Tongue (tissue), 3 donors: Measurements from ENCODE around the gene SUPT6H. TPM values are rescaled to one million over a fixed set of nuclear protein-coding genes. Genes with fewer than 3 reads are reported as not detected.

Source experiments
- DNase-seq: peaks from one replicate; pipeline ENCODE4 v3.0.0-alpha.2; 2015
- small RNA-seq: library from RNA; depleted of rRNA; stranded (forward); fragments of <200 nt; gene quantifications from one replicate; pipeline ENCODE3, GENCODE V24; 2014; ENCODE audit warnings: low replicate concordance
- total RNA-seq: library from RNA; depleted of rRNA; stranded (reverse); fragments of >200 nt; gene quantifications from one replicate; pipeline ENCODE4 v1.2.3, GENCODE V29; 2014

SUPT6H gene
- total RNA-seq, 1 donor from 2014 or later = 51.7 TPM

DNA sequence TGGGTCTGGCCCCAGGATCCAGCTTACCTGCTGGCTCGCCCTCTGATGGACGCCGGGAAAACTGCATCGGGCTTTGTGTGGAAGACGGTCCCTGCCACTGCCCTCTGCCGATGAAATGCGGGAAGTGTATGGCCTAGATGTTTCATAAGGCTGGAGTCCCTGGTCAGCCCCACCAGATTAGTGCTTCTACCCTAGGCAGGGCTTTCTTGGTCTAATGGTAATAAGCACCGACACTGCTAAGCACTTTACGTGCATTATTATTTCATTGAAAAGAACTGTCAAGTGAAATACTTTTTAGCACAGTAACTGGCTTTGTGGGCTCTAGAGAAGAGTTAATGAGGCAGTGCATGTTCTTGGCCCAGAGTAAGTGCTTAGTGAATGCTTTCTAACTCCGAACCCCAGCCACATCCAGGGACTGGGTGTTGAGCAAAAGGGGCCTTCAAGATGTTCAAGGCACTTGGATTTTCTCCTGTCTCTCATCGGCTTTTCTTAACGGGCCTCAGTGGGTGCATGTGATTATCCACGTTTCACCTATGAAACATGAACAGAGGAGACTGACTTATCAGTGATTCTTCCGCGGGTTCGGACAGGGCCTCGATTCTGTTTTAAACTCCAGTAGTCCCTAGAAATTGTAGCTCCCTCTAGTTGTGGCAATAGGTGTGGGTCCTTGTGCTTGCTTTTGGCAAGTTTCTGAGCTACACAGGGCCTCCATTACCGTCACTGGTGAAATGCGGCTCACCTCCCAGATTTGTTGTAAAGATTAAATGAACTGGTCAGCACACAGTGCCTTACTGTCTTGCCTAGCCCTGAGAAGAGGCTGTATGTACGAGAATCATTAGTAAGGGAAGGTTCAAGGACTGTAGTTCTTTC is 88.4 kb downstream of the SUPT6H start:
- DNase-seq = peak; percentile 97

DNA sequence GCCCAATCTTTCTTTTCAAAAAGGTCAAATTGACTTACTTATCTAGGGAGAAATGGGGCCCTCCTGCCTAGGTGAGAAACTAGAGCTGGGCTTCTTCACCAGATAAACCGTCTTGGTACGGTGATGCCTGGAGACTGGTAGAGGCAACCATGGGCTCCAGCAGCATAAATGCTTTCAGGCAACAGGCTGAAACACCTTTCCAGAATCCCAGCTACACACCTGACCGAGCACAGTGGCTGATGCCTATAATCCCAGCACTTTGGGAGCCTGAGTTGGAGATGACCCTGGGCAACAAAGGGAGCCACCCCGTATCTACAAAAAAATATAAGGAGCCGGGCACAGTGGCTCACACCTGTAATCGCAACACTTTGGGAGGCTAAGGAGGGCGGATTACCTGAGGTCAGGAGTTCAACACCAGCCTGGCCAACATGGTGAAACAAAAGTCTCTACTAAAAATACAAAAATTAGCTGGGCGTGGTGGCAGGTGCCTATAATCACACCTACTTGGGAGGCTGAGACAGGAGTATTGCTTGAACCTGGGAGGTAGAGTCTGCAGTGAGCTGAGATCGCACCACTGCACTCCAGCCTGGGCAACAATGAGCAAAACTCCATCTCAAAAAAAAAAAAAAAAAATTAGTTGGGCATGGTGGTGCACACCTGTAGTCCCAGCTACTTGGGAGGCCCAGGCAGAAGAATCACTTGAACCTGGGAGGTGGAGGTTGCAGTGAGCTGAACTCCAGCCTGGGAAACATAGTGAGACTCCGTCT is 89.8 kb downstream of the SUPT6H start:
- DNase-seq = no peak

Small RNAs within 50 kb of the gene (small RNA-seq; reads per million reads assigned to genes)
- not detected for gene SNORD42A
- gene SNORD42B = 0.10 reads per million
- gene SNORD4A = not detected
- gene SNORD4B = not detected

Other genes starting within 250 kb of the SUPT6H start
- gene SLC13A2, start 188.6 kb upstream of the SUPT6H start, total RNA-seq = 1.1 TPM
- gene FOXN1, start 155.9 kb upstream of the SUPT6H start, total RNA-seq = 0.21 TPM
- gene UNC119, start 109.6 kb upstream of the SUPT6H start, total RNA-seq = 15.1 TPM
- 52.4 TPM for gene PIGS, start 90.7 kb upstream of the SUPT6H start, total RNA-seq
- 10.7 TPM for gene ALDOC, start 85.3 kb upstream of the SUPT6H start, total RNA-seq
- gene SPAG5, start 63.2 kb upstream of the SUPT6H start, total RNA-seq = 12.0 TPM
- gene RSKR, start 48.0 kb upstream of the SUPT6H start, total RNA-seq = 6.9 TPM
- 104 TPM for gene BLTP2, start 17.0 kb upstream of the SUPT6H start, total RNA-seq
- gene SDF2, start 299 bp upstream of the SUPT6H start, total RNA-seq = 41.4 TPM
- gene PROCA1, start 49.7 kb downstream of the SUPT6H start, total RNA-seq = 0.21 TPM
- gene RAB34, start 55.7 kb downstream of the SUPT6H start, total RNA-seq = 78.9 TPM
- gene RPL23A, start 57.8 kb downstream of the SUPT6H start, total RNA-seq = 554 TPM
- gene TLCD1, start 64.0 kb downstream of the SUPT6H start, total RNA-seq = not detected
- gene NEK8, start 66.6 kb downstream of the SUPT6H start, total RNA-seq = 4.1 TPM
- 18.6 TPM for gene TRAF4, start 81.8 kb downstream of the SUPT6H start, total RNA-seq
- gene FAM222B, start 180.6 kb downstream of the SUPT6H start, total RNA-seq = 3.2 TPM
- gene ERAL1, start 192.8 kb downstream of the SUPT6H start, total RNA-seq = 30.4 TPM
- gene FLOT2, start 235.5 kb downstream of the SUPT6H start, total RNA-seq = 51.2 TPM
- 18.2 TPM for gene DHRS13, start 240.9 kb downstream of the SUPT6H start, total RNA-seq